ENCODE data around the gene TAS2R1. TPM values are rescaled to one million over a fixed set of nuclear protein-coding genes. Genes with fewer than 3 reads are reported as not detected.

Gene TAS2R1
- total RNA-seq, 1 donor from 2014 or later = not detected

GRCh38 chr5:9582406-9582805 lies 47.7 kb downstream of the TAS2R1 start:
- DNase-seq = no peak

Other genes with a start within 250 kb of the TAS2R1 start
- 0.14 and 0.17 TPM in 2 replicates for gene SEMA5A, start 84.3 kb downstream of the TAS2R1 start, total RNA-seq

Measured in dermis blood vessel endothelial cell (primary cell).